ENCODE measurements around the gene SIPA1L3.

The SIPA1L3 gene

DNA sequence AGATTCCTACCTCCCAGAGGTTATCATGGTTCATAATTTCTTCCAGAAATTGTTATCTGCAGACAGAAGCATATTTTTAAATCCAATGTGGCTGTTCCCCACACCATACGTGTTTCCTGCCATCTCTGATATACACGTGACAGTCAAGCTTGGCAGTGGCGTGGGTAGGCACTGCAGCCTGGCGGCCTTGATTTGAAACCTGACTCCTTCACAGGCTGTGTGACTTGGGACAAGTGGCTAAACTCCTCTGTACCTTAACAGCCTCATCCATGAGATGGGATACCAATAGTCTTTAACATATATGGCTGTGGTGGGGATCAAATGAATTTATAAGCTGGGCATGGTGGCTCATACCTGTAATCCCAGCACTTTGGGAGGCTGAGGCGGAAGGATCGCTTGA is 283.8 kb downstream of the SIPA1L3 start:
- DNase-seq (ENCODE audit: low read depth in 2 of 2) = no peak

DNA sequence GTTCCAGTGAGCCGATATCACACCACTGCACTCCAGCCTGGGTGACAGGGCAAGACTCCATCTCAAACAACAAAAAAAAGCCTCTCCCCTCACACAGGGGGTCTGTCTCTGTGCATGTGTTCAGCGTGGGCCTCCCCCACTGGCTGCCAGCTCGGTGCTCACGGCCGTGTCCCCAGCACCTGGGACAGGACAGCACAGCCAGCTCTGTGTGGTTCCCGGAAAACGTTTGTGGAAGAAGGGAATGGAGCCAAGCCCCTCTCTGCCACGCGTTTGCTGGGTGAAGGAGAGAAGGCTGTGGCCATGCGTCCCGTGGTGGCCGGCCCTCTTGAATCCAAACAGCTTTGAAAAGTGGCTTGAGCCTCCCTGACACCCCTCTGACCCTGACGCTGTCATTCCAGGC is 284.7 kb downstream of the SIPA1L3 start:
- DNase-seq (ENCODE audit: low read depth in 2 of 2) = no peak

DNA sequence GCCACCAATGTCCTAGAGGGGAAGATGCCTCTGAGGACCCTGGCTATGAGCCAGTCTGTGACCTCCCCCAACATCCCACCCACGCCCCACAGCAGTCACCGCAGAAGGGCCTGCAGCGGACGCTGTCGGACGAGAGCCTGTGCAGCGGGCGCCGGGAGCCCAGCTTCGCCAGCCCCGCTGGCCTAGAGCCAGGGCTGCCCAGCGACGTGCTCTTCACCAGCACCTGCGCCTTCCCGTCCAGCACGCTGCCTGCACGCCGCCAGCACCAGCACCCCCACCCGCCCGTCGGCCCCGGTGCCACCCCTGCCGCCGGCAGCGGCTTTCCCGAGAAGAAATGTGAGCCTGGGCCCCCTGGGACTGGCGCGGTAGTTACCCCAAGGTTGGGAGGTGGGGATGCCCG is 286.4 kb downstream of the SIPA1L3 start:
- DNase-seq (ENCODE audit: low read depth in 2 of 2) = no peak

DNA sequence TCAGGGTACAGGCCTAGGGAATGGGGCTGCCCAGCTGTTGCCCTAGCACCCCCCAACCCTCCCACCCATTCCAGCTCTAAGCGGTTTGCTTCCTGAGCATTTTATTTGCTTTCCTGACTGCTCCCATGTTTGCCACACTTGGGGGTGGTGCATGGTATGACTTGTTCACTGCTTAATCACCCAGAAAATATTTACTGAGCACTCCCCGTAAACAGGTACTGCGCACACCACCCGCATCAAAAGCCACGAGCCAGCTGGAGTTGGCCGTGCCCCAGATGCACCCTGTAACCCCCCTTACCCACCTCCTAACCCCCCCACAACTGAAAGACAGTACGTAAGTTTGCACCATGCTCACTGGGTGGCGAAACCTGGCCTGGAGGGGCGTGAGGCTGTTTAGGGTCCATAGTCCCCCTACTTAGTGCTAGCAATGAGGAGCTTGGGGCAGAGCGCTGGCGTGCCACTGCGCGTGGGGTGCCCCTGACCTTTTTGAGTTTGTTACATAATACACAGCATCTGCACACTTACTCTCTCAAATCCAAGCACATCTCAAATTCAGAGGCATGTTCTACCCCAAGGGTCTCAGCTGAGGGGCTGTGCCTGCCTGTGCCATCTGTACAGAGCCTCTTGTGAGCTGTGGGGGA is 287.2 kb downstream of the SIPA1L3 start:
- no peak for DNase-seq (ENCODE audit: low read depth in 2 of 2)

DNA sequence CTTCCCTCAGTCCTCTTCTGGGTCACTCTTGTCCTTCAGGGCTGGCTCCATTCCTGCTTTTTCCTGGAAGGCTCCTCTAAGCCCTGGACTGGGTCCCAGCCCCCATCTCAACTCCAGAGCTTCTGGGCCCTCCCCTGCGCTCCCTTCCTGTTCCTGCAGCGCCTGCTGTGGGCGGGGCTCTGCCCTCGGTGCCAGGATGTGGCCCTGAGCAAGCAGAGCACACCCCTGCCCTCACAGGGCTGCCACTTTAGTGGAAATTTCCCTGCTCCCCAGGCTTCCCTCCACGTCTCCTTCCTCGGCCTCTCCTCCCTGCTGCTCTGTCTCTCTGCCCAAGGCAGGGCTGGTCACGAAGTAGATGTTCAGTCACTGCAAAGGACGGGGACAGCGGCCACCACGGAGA is 288.2 kb downstream of the SIPA1L3 start:
- no peak for DNase-seq (ENCODE audit: low read depth in 2 of 2)

DNA sequence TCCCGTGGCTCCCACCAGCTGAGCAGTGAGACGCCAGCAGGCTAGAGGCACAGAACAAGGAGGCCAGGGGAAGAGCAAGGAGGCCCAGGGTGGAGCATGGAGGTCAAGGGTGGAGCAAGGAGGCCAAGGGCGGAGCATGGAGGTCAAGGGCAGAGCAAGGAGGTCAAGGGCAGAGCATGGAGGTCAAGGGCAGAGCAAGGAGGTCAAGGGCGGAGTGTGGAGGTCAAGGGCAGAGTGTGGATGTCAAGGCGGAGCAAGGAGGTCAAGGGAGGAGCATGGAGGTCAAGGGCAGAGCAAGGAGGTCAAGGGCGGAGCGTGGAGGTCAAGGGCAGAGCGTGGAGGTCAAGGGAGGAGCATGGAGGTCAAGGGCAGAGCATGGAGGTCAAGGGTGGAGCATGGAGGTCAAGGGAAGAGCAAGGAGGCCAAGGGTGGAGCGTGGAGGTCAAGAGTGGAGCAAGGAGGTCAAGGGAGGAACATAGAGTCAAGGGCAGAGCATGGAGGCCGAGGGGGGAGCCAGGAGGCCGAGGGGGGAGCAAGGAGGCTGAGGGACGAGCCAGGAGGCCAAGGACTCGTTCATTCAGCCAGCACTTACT is 289.3 kb downstream of the SIPA1L3 start:
- no peak for DNase-seq (ENCODE audit: low read depth in 2 of 2)

DNA sequence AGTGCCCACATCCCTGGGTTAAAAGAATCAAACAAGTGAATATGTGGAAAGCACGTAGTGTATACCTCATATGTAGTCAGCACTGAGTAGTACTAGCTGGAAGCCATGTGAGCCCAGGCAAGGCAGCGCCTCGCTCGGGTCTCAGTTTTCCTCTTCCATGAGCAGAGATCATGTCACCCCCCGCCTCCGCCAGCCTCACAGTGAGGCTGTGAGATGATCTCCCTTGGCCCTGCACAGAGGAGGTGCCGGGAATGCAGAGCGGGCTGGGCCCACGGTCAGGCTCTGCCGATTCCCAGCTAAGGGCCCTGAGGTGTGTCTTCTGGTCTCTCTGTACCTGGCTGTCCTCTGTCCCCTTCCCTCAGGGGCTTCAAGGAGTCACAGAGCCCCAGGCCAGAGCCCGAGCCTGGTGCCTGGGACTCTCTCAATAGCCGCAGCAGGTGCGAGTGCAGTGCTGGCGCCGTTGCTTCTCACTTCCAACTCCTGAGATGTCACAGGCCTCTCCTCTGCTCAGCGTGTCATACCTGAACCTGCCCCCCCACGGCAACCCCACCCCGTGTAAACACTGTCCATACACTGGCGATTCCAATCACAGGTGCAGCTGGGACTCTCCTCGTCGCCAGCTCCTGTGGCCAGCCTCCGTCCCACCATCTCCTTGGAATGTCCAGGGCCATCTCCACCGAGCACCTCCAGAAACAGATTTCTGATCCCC is 290.1 kb downstream of the SIPA1L3 start:
- DNase-seq (ENCODE audit: low read depth in 2 of 2) = no peak

DNA sequence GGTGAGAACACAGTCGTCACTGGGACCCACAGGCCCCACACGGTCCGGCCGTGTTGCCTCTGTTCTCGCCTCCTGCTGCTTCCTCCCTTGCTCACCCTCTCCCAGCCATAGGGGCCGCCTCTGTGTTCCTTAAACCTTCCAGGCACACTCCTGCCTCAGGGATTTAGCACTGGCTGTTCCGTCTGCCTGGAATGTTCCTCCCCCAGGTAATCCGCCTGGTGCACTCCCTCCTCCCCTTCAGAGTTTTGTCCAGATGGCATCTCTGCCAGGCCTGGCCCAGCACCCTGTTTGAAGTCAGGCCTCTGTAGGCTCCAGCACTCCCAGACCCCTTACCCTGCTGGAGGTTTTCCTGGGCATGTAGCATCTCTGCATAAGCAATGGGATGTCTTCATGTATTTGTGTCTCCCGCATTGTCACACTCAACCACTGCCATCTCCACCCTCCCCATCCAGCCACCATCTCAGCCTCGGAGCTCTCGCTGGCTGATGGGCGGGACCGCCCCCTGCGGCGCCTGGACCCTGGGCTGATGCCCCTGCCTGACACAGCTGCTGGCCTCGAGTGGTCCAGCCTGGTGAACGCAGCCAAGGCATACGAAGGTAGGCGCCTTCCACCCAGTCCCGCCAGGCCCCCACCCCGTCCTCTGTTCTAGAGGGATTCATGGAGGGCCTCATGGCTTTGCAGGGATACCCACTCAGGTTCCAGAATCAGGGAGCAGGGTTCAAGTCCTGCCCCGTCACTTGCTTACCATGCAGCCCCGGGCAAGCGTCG is 291.1 kb downstream of the SIPA1L3 start:
- no peak for DNase-seq (ENCODE audit: low read depth in 2 of 2)

DNA sequence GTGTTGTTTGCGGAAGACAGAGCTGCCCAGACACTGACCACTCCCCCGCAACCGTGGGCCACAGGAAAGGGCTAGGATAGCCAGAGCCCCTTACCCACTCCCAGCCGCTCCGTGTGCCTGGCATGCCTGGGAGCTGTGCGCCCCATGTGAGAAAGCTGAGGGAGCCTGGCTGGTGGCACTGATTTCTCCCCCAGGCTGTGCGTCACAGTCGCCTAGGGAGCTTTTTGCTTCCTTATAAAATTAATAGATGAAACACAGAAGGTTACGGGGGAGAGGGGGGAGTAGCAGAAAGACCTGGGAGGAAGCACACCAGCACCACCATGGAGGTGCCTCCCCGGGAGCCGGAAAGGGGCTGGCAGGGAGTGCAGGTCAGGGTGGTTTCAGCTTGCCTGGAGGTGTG is 292.3 kb downstream of the SIPA1L3 start:
- DNase-seq (ENCODE audit: low read depth in 2 of 2) = no peak

DNA sequence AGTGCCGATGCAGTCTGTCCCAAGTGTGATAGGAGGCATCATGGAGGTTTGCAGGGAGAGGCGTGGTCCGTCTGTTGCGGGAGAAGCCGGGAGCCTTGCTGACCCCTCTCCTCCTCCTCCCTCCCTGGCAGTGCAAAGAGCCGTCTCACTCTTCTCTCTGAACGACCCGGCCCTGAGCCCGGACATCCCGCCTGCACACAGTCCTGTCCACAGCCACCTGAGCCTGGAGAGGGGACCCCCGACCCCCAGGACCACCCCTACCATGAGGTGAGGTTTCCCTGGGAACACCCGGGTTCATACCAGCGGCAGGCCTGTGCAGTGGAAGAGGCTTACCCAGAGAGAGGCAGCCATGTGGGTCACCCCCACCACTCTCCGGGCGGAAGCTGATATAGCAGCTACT is 294.7 kb downstream of the SIPA1L3 start:
- DNase-seq (ENCODE audit: low read depth in 2 of 2) = no peak

DNA sequence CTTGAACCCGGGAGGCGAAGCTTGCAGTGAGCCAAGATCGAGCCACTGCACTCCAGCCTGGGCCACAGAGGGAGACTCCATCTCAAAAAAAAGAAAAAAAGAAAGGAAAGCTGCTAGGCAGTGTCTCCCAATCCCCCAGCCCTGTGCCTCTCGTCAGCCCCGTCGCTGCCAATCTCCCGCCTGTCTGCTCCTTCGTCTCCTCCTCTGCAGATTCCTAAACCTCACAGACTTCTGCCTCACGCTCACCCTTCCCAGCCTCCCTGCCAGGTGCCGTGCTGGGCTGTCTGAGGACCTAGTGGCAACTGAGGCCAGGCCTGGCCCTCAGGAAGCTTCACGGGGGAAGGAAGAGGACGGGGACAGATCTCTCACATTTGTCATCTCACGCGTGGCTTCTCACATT is 295.5 kb downstream of the SIPA1L3 start:
- DNase-seq (ENCODE audit: low read depth in 2 of 2) = no peak

DNA sequence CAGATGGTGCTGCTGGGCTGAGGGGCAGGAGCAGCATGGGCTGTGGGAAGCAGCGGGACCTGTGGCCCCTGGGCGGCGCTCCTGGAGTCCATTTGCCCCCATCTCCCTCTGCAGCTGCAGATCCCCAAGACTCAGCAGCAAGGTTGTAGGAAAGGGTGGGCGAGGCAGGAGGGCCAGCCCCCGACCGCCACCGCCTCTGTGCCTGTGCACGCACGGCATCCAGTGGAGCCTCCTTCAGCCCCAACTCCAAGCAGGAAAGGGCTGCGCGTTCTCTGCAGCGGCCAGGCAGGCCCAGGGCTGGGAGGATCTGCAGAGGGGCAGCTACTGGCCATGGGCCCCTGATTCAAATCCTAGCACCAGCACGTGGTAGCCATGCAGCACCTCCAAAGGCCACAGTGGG is 296.2 kb downstream of the SIPA1L3 start:
- no peak for DNase-seq (ENCODE audit: low read depth in 2 of 2)

DNA sequence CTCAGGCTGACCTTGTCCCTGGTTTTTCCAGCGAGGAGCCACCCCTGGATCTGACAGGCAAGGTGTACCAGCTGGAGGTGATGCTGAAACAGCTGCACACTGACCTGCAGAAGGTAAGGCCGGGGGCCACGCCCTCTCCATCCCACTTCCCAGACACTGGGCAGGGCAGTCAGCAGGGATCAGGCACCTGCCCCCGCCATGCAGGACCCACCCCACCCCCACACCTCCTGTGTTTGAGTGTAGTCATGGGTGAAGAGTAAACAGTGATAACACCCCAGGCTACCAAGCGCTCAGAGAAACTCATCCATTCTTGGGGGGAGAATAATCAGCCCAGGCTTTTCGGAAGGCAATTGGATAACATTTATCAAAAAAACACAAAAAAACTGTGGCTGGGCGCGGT is 297.1 kb downstream of the SIPA1L3 start:
- DNase-seq (ENCODE audit: low read depth in 2 of 2) = no peak

DNA sequence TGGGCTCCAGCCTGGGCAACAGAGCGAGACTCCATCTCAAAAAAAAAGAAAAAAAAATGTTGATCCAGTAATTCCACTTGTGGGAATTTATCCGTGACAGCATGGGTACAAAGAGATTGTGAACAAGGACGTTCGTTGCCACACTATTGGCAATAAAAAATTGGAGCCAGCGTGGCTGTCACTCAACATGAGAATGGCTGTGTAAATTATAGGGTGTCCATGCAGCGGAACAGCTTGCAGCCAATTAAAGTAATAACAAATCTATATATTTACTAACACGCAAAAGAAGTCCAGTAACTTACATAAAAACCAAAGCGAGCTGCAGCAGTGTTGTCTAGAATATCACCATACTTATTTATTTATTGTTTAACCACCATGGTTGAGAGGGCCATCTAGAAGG is 297.7 kb downstream of the SIPA1L3 start:
- DNase-seq (ENCODE audit: low read depth in 2 of 2) = no peak

DNA sequence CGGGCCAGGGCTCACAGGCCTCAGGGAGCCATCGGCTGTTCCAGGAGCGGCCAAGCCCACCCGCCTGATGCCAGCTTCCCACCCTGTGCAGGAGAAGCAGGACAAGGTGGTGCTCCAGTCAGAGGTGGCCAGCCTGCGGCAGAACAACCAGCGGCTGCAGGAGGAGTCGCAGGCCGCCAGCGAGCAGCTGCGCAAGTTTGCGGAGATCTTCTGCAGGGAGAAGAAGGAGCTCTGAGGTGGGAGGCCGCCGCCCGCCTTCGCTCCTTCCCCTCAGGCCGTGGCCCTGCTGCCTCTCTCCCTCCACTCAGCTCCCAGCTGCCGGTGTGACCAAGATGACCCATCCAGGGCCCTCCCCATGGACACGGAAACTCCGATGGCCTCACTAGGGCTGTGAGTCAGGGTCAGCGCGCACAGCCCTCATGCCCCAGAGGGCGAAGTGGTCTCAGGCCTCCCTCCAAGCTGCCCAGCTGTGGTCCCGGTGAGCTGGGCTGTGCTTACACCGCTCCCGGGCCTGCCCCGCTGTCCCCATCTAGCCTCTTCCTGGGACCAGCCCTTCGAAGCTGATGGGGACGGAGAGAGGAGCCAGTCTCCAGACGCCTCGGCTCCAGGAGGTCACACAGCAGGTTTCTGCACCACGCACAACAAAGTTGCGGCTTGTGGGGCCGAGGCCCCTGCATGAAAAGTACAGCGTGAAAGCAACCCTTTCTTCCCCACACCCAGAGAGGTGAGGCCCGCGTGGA is 299.2 kb downstream of the SIPA1L3 start:
- DNase-seq (ENCODE audit: low read depth in 2 of 2) = no peak

DNA sequence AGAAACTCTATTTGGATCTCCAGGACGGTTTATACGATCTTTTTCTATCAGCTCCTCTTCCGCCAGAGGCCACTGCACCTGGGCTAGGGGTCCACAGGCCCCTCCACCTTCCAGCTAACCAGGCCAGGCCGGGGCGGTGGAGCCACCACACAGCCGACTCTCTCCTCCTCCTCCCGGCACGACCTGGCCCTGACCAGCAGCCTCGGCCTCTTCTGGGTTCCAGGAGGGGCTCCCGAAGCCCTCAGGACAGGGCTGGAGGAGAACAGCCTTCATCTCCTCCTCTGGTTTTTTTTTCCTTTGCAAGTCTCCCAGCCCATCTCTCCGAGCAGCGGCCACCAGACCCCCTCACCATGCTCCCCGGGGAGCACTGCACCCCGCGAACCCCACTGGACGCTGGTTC is 299.9 kb downstream of the SIPA1L3 start:
- no peak for DNase-seq (ENCODE audit: low read depth in 2 of 2)

DNA sequence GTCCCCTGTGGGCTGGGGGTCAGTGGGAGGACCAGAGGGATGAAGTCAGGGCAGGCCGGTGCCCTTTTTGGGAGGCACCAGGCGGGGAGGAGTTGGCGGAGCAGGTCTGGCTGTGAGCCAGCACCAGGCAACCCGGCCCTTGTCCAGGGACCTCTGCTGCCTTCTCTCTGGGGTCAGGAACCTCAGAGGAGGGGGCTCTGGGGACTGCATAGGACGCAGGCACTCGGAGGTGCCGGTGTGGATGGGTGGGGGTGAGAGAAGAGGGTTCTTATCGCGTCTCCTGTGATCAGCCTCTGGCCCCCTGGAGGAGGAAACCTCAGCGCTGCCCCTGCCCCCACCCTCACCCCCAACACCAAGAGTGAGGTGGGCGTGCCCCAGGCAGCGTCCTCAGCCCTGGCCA is 300.5 kb downstream of the SIPA1L3 start:
- DNase-seq (ENCODE audit: low read depth in 2 of 2) = no peak

DNA sequence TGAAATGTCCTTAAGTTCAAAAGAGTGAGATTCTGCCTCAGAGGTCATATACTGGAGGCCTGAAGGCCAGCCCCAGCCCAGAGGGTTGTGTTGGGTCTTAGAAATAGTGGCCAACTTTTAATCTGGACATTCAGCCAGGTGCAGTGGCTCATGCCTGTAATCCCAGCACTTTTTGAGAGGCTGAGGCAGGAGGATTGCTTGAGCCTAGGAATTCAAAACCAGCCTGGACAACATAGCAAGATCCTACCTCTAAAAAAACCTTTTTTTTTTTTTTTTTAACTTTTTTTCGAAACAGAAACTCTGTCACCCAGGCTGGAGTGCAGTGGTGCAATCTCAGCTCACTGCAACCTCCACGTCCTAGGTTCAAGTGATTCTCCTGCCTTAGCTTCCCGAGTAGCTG is 301.6 kb downstream of the SIPA1L3 start:
- no peak for DNase-seq (ENCODE audit: low read depth in 2 of 2)

DNA sequence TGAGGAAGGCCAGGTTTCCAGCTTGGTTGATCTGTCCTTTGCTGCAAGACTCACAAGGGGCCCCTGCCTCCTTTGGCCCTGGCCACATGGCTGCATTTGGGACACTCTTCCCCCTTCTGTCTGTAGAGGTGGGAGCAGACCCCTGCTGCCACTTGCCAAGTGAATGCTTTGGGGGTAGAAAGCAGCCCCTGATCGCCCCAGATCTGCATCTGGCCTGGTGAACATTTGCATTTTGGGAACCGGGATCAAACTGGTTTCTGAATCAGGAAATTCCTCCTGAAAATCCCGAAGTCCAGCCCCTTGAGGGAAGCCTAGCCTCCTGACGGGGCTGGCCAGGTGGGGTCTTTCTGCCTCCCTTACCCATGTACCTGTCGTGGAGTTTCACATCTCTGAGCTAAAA is 302.1 kb downstream of the SIPA1L3 start:
- no peak for DNase-seq (ENCODE audit: low read depth in 2 of 2)

DNA sequence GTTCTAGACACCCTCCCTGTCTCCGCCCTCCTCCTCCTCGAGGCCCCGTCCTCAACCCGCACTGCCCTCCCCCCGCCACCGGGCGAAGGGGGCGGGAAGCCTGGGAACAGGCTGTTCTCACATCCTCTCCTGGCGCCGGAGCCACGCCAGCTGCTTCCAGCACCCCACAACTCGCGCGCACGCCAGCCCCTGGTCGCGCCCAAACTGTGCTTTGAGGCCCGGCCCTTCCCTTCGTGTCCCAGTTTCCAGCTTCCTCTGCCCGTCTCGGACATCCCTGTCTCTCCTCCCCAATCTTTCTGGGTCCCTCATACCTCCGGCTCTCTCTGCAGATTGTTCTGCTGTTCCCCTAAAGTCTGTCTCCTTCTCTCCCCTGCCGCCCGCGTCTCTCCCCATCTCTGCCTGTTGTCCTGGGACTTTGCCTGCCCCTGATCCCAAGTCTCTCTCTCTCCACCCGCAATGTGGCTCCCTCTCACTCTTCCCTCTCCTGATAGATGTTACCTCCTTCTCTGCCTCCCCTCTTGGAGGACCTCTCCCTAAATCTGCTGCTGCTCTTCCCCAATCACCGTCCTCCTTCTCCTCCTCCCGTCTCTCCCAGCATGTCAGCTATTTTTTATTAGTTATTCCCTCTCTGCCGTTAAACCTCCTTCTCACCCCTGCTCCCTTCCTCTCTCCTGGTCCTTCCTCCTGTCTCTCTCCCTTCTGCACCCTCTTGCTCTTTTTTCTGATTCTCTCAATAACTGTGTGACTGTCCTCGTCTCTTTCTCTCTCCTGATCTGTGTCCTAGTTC is 302.9 kb downstream of the SIPA1L3 start:
- DNase-seq (ENCODE audit: low read depth in 2 of 2) = no peak

DNA sequence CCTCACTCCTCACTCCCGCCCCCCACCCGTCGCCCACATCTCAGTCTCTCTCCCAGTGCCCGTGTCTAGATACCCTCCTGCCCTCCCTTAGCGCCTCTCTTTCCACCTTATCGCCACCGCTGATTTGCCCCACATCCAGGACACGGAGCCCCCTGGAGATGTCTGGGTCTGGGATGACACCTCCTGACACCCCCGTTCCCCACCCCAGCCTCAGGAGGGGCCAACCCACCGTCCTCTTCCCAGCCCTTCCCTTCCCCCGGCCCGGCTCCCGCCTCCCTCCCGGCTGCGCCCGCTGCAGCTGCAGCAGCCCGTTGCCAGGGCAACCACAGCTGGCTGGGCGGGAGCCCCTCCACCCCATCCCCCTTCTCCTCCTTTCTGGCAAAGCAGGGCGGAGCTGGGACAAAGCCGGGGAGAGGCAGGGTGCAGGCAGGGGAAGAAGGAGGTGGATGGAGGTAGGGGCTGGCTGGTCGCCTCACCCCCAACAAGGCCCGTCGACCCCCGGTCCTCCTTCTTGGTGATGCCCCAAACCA is 303.5 kb downstream of the SIPA1L3 start:
- DNase-seq (ENCODE audit: low read depth in 2 of 2) = no peak
